GM18907 (cell line): ENCODE results near the gene TAF1C.
"Not testable (repeated sequence)": the region's sequence is repeated elsewhere in the genome, so short reads cannot be mapped to it uniquely, and the experiment has no call there.

ENCODE experiments used
- ATAC-seq: cut with Tn5 transposase; IDR thresholded peaks from one replicate; pipeline ENCODE4 v1.9.1; 2021; ENCODE audit warnings: mild to moderate bottlenecking, moderate library complexity; ENCODE audit not compliant: unreplicated experiment

The TAF1C gene

GRCh38 chr16:84212631-84213030 is 25.8 kb upstream of the TAF1C start:
- no peak for ATAC-seq

- ATAC-seq, result no peak
These were observed 25.3 kb upstream of the TAF1C start for GRCh38 chr16:84212154-84212553.

- ATAC-seq, result no peak
These were observed 23.1 kb upstream of the TAF1C start for GRCh38 chr16:84209989-84210388.

GRCh38 chr16:84207879-84208278 is 21.0 kb upstream of the TAF1C start:
- no peak for ATAC-seq

- ATAC-seq, result no peak
These were observed 20.4 kb upstream of the TAF1C start for GRCh38 chr16:84207251-84207650.

DNA sequence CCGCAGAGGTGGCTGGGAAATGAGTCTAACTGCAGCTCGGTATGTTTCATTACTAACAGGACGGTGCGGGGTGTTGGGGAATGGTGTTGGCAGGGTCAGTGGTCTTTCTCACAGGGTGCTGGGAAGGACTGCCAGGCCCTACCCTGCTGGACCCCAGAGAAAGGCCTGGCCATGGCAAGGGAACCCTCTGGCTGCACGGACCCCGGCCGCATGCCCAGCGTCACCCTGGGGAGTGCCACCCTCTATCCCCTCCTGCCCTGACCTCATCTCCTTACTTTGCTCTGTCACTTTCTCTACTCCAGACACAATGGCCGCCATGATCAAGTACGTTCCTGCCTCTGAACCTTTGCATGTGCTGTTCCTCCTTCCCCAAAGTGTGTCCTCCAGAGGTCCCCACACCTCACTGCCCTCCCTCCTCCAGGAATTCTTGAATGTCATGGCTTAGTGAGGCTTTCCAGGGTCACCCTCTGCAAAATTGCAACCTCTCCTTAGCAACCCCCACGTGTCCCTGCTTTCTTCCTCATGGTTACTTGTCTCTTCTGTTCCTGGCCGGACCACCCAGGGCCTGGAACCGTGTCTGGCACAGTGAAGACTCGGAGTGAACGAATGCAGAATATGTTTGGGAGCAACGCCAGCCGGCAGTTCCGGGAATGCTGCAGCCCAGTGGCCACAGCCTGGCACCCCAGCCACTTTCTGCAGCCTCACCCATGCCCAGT is 19.3 kb upstream of the TAF1C start:
- ATAC-seq, result no peak

GRCh38 chr16:84205123-84205522 is 18.3 kb upstream of the TAF1C start:
- not testable (repeated sequence) for ATAC-seq

GRCh38 chr16:84204551-84204950 is 17.7 kb upstream of the TAF1C start:
- ATAC-seq, result not testable (repeated sequence)

- ATAC-seq, result no peak
These were observed 13.0 kb upstream of the TAF1C start for GRCh38 chr16:84199861-84200260.

DNA sequence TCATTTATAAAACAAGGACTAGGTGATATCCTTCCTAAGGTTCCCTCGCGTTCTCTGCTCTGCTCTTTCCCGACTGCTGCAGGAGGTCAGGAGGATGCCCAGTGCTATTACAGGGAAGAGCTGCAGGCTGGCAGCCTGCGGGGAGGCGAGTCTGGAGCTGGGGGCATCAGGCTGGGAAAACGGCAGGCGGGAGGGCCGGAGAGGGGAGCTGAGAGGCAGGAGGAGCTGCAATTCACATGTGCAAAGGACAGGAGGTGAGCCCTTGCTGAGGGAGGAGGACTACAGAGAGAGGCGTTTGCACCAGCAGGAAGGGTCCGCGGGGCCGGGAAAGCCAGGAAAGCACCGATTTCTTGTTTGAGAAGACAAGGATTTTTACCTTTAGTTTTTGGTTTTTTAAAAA is 12.2 kb upstream of the TAF1C start:
- ATAC-seq, result no peak

DNA sequence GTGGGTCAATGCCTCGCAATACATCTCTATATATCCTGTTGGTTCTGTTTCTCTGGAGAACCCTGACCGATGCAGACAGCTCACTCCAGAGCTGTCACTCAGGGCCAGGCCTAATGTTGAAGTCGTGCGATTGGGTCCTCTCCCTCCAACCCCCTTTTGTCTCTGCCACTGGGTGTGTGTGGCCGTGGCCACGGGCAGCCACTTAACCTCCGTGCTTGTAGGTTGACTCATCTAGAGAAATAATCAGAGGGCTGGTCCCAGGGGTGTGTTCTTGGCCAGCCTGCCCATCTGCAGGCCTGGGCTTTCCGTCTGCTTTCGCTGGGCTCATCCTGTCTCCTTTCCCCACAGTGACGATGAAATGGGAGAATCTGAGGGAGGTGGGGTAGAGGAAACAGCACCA is 11.5 kb upstream of the TAF1C start:
- ATAC-seq, result no peak

DNA sequence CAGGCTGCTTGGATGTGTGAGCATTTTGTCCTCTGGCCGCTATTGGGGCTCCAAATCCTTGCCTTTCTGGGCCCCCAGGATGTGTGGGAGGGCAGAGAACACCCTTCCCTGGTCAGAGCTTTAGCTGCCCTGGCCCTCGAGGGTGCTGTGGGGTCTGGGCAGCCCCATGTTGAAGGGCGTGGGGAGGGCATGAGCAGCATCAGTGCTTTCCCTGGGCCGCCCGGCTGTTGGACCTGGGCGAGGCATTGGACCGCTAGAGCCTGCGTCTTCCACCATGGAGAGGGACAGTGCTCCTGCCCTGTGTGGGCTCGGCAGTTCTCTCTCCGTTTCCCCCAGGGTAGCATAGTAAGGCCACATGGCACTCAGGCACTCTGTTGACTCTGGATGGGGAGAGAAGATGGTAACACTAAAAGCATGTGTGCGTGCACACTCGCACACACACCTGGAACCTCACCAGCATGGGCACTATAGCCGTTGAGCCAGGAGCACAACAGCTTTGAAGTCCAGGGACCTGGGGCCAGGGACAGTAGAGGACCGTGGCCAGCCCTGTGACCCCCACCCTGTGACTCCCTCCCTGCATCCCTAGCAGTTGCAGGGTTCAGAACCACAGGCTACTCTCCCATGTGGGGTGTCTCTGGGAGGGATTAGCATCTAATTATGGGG is 10.7 kb upstream of the TAF1C start:
- ATAC-seq, result no peak

GRCh38 chr16:84196727-84197394 is 10.0 kb upstream of the TAF1C start:
- no peak for ATAC-seq

DNA sequence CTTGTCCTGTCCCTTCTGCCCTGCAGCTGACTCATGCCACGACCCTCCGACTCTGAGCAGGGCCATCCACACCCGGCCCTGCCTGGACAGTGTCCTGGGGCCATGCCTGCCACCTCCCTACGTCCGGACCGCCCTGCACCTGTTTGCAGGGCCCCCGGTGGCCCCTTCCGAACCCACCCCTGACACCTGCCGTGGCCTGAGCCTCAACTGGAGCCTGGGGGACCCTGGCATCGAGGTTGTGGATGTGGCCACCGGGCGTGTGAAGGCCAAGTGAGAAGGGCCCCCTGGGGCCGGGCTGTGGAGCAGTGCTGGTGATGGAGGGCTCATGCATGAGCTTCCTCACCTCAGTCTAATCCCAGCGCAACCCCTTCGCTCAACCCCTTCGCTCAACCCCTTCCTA is 9.2 kb upstream of the TAF1C start:
- no peak for ATAC-seq

DNA sequence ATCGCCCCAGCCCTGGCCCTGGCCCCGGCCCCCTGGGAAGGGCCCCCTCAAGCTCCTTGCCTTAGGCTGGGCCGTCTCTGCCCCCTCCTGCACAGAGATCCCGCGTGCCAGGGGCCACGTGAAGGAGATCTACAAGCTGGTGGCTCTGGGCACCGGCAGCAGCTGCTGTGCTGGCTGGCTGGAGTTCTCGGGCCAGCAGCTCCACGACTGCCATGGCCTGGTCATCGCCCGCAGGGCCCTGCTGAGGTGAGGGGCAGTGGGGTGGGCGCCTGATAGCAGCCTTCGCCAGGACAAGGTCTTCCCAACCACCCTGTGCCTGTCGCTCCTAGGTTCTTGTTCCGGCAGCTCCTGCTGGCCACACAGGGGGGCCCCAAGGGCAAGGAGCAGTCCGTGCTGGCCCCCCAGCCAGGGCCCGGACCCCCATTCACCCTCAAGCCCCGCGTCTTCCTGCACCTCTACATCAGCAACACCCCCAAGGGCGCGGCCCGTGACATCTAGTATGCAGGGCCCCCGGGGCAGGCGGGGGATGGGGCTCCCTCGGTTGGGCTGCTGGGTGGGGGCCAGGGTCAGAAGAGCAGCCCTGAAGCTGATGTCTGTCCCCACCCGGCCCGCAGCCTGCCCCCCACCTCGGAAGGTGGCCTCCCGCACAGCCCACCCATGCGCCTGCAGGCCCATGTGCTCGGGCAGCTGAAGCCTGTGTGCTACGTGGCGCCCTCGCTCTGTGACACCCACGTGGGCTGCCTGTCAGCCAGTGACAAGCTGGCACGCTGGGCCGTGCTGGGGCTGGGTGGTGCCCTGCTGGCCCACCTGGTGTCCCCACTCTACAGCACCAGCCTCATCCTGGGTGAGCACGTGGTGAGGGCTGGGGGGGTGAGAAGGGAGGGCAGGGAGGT is 8.6 kb upstream of the TAF1C start:
- ATAC-seq, result no peak

GRCh38 chr16:84194470-84195200 is 7.8 kb upstream of the TAF1C start:
- ATAC-seq, result peak; percentile 49

GRCh38 chr16:84194018-84194417 is 7.2 kb upstream of the TAF1C start:
- ATAC-seq, result no peak

DNA sequence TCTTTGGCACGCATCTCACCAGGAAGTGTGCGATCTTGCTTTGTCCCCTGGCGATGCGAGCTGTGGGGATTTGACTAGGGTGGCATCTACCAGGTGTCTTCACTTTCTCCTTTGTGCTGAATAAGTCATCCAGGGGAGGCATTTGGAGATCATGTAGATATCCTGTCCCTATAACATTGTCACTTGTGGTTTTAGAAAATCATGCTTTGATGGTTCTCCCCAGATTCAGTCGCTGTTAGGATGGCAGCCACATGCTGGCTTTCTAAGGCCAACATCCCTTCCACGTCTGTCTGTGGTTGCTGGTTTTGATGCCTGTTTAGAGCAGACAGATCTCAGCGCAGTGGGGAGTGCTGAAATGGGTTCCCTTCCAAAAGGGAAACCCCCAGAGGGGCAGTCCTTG is 6.6 kb upstream of the TAF1C start:
- ATAC-seq, result no peak

DNA sequence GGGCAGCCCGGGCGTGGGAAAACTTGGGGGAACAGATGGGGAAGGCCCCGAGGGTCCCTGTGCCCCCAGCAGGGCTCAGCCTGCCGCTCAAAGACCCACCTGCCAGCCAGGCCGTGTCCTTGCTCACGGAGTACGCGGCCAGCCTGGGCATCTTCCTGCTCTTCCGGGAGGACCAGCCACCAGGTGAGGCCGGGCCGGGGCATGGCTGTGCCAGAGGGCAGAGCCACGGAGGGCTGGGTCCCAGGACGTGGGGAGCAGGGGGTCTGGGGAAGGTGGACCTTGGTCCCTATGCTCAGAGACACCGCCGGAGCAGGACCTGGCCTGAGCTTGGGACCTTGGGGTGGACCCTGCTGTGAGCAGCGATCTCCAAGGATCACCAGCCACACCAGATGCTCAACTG is 4.6 kb upstream of the TAF1C start:
- ATAC-seq, result no peak

GRCh38 chr16:84190731-84191388 is 4.0 kb upstream of the TAF1C start, which contains the start of gene ADAD2:
Gene ADAD2 (plus strand): TSS chr16:84191157. CDS start chr16:84191231, 74 bp downstream.
- ATAC-seq, result no peak
